HepG2 (cell line): ENCODE results near the gene CDH13. TPM values are rescaled to one million over a fixed set of nuclear protein-coding genes. Genes with fewer than 3 reads are reported as not detected.

Experiments
- ATAC-seq: fragments of 200-7000 bp; cut with Tn5 transposase; 3 replicates; pipeline ENCODE4 v1.9.1; 2020; ENCODE audit warnings: mild to moderate bottlenecking, moderate library complexity
- BruUV-seq: library from RNA; stranded (reverse); fragments of 400-500 nt; replicated peaks from 2 replicates; lab custom pipeline; 2021; lab: Mats Ljungman, UMichigan
- CTCF ChIA-PET: fragments of 300-600 bp; formaldehyde crosslinking; extraction: SDS; loops from one replicate; lab custom pipeline; 2021; ENCODE audit warnings: low total read pairs, inconsistent platforms, low intra/inter-chr PET ratio; lab: Yijun Ruan, JAX
- POLR2A ChIA-PET: fragments of 350-600 bp; sonication (Branson Sonifier 250); formaldehyde crosslinking; loops from one replicate; lab custom pipeline; 2020; ENCODE audit warnings: antibody characterized with exemption, inconsistent platforms; lab: Yijun Ruan, JAX
- DNase-seq: peaks from one replicate; pipeline ENCODE4 v3.0.0-alpha.2; 2015; ENCODE audit warnings: low spot score
- FAIRE-seq: peaks from 3 replicates; lab custom pipeline; 2011; peaks lifted over from hg19 to GRCh38; lab: Jason Lieb, UNC
- H2AFZ ChIP-seq: one replicate; pipeline ENCODE4 v1.6.1; 2011; ENCODE audit warnings: low read length, inconsistent platforms
- H3K27ac ChIP-seq: fragments of 300-600 bp; 3 replicates; pipeline ENCODE4 v1.8.0; 2011; ENCODE audit warnings: mixed run types, mild to moderate bottlenecking, mixed read lengths, low read length, inconsistent platforms; ENCODE audit not compliant: insufficient read depth; ENCODE audit errors: extremely low read length
- H3K27me3 ChIP-seq, 2 experiments: fragments of 200-600 bp in 1 of 2; 2 replicates in 1 of 2; 3 replicates in 1 of 2; pipeline versions ENCODE4 v1.6.0 to v1.8.0; 2011; ENCODE audit warnings: low read length in 2 of 2, mild to moderate bottlenecking in 2 of 2, moderate library complexity in 2 of 2, inconsistent platforms in 1 of 2; ENCODE audit not compliant: insufficient read depth in 2 of 2, control insufficient read depth in 1 of 2
- H3K36me3 ChIP-seq, 2 experiments: fragments of 200-600 bp in 1 of 2; replicated peaks in 1 of 2; 2 replicates in 1 of 2; 3 replicates in 1 of 2; pipeline versions ENCODE4 v1.5.1 to v1.8.0; 2011; ENCODE audit warnings: low read length in 2 of 2, inconsistent platforms in 1 of 2; ENCODE audit not compliant: insufficient read depth in 2 of 2, control insufficient read depth in 1 of 2
- H3K4me1 ChIP-seq: 2 replicates; pipeline ENCODE4 v1.5.1; 2012; ENCODE audit warnings: low read length, inconsistent platforms; ENCODE audit not compliant: insufficient read depth
- H3K4me2 ChIP-seq: 2 replicates; pipeline ENCODE4 v1.6.0; 2011; ENCODE audit warnings: low read depth, low read length, inconsistent platforms
- H3K4me3 ChIP-seq, 3 experiments: fragments of 200-600 bp in 1 of 3; sonication (generic), shearing (Covaris generic) in 1 of 3; replicated peaks in 1 of 3; 2 replicates each; pipeline ENCODE4 v1.5.1; 2011 to 2016; ENCODE audit warnings: low read length in 3 of 3, inconsistent platforms in 2 of 3, low read depth in 2 of 3, mild to moderate bottlenecking in 2 of 3, control low read depth in 1 of 3, mixed read lengths in 1 of 3; ENCODE audit not compliant: insufficient read depth in 1 of 3
- H3K79me2 ChIP-seq: one replicate; pipeline ENCODE4 v1.6.1; 2011; ENCODE audit warnings: low read length, inconsistent platforms; ENCODE audit not compliant: insufficient read depth
- H3K9ac ChIP-seq: 2 replicates; pipeline ENCODE4 v1.6.0; 2011; ENCODE audit warnings: mild to moderate bottlenecking, low read depth, low read length, inconsistent platforms; ENCODE audit not compliant: insufficient read depth
- H3K9me3 ChIP-seq: 2 replicates; pipeline ENCODE4 v1.5.1; 2012; ENCODE audit warnings: mild to moderate bottlenecking, low read length
- H4K20me1 ChIP-seq: 2 replicates; pipeline ENCODE4 v1.6.0; 2011; ENCODE audit warnings: inconsistent platforms, mild to moderate bottlenecking, low read length, moderate library complexity; ENCODE audit not compliant: insufficient read depth
- KDM5A ChIP-seq: fragments of 200-600 bp; sonication (generic); IDR thresholded peaks from 2 replicates; pipeline ENCODE4 v1.7.0; 2018; ENCODE audit warnings: antibody characterized with exemption, mild to moderate bottlenecking, low read length, borderline replicate concordance
- SP4 ChIP-seq: sonication (generic); formaldehyde crosslinking; IDR thresholded peaks from 2 replicates; pipeline ENCODE4 v1.8.1; 2023; ENCODE audit warnings: mild to moderate bottlenecking, missing genetic modification reagents
- ZBTB40 ChIP-seq, 2 experiments: fragments of 450-650 bp in 1 of 2; sonication (generic) in 1 of 2; formaldehyde crosslinking in 1 of 2; IDR thresholded peaks; 2 replicates each; pipeline versions ENCODE4 v1.6.1 to v1.8.0; 2016 to 2022; ENCODE audit warnings: antibody characterized with exemption in 1 of 2, mild to moderate bottlenecking in 1 of 2, missing genetic modification reagents in 1 of 2
- ZC3H4 ChIP-seq: sonication (generic); formaldehyde crosslinking; IDR thresholded peaks from 2 replicates; pipeline ENCODE4 v1.4.0; 2020; ENCODE audit warnings: missing genetic modification reagents, borderline replicate concordance
- ZFP91 ChIP-seq: sonication (generic); formaldehyde crosslinking; IDR thresholded peaks from 2 replicates; pipeline ENCODE4 v1.9.0; 2022; ENCODE audit warnings: missing genetic modification reagents, mild to moderate bottlenecking, borderline replicate concordance
- WGBS: methylation state at CpG from one replicate; pipeline ENCODE4 v1.1.6; 2017; ENCODE audit warnings: low lambda C conversion rate; 5-methylcytosine and 5-hydroxymethylcytosine counted together
- in situ Hi-C: cut with HindIII; loops from 2 replicates; pipeline ENCODE4 v1.10.0; 2017; ENCODE audit warnings: low pct_unique_long_range_greater_than_20kb; ENCODE audit not compliant: extremely low pct_ligation_motif_present
- intact Hi-C: fragments of 100-400 bp; cut with micrococcal nuclease; formaldehyde crosslinking; loops from one replicate; pipeline ENCODE4 v1.10.0; 2022; ENCODE audit not compliant: unreplicated experiment
- polyA plus RNA-seq, 8 experiments: library from polyadenylated mRNA; depleted of rRNA in 3 of 8; stranded (reverse) in 7 of 8; unstranded in 1 of 8; fragments of >200 nt; fragmentation: Illumina TruSeq in 4 of 8; extraction: Trizol in 4 of 8; gene quantifications; 2 replicates each; pipeline versions ENCODE4 v1.2.1 to v1.2.3, GENCODE V29; 2011 to 2016; ENCODE audit warnings: low read depth in 4 of 8, missing spikeins in 1 of 8, mixed read lengths in 1 of 8; ENCODE audit not compliant: insufficient read depth in 1 of 8
- total RNA-seq, 5 experiments: library from RNA; depleted of rRNA; stranded (reverse); fragments of >200 nt; fragmentation: Illumina TruSeq; extraction: Trizol; gene quantifications; 2 replicates each; pipeline ENCODE4 v1.2.3, GENCODE V29; 2016; ENCODE audit warnings: low read depth in 1 of 5

CDH13 gene
- total and polyA plus RNA-seq, 2 of the 13 experiments (the other 11 are each of a cell fraction or from before 2014, with no cell fraction given), result not detected

- no peaks in the 10 kb centered on the region for H3K79me2 ChIP-seq
- in situ Hi-C loops (no loop called here), intact Hi-C loops (no loop called here)
- H4K20me1 ChIP-seq, result no peaks in the 10 kb centered on the region
- no peak overlapping the region for H3K4me2 ChIP-seq
- no peaks in the 10 kb centered on the region for H3K4me1 ChIP-seq
- ATAC-seq, result no peak
- ChIA-PET CTCF (no interaction called here), POLR2A (no interaction called here)
- no peak overlapping the region for H3K4me3 ChIP-seq
- BruUV-seq, result no TSS peak
- no peaks in the 10 kb centered on the region for H3K36me3 ChIP-seq
- H3K27ac ChIP-seq, result no peak overlapping the region
- FAIRE-seq, result no peak
- H2AFZ ChIP-seq, result no peak overlapping the region
- no peak for DNase-seq
- no peak overlapping the region for H3K9ac ChIP-seq
- no peak for TF ChIP-seq KDM5A
- WGBS, result 0% methylated on average over 2 of the region's 2 CpGs
- H3K27me3 ChIP-seq, result no peaks in the 10 kb centered on the region; a peak in 1 of 5 replicates
- H3K9me3 ChIP-seq, result peaks cover 11% of the 10 kb centered on the region; the same call in 1 of the 2 replicates
Observed at GRCh38 chr16:83403761-83404160, 777.0 kb downstream of the CDH13 start.

- BruUV-seq, result no TSS peak
- POLR2A ChIA-PET, result no interaction called here
Observed at GRCh38 chr16:83404261-83404660, 777.5 kb downstream of the CDH13 start.

More at GRCh38 chr16:83404261-83404660, 777.5 kb downstream of the CDH13 start:
- CTCF ChIA-PET, result no interaction called here
- 19% methylated on average over 3 of the region's 3 CpGs for WGBS
- Histone ChIP-seq H2AFZ (no peak overlapping the region), H3K27me3 (no peaks in the 10 kb centered on the region; a peak in 1 of 5 replicates), H3K36me3 (no peaks in the 10 kb centered on the region), H3K4me3 (no peak overlapping the region), H4K20me1 (no peaks in the 10 kb centered on the region), H3K9ac (no peak overlapping the region), H3K79me2 (no peaks in the 10 kb centered on the region), H3K4me1 (no peaks in the 10 kb centered on the region), H3K4me2 (no peak overlapping the region), H3K9me3 (peaks cover 11% of the 10 kb centered on the region; the same call in 1 of the 2 replicates), H3K27ac (no peak overlapping the region)
- TF ChIP-seq ZC3H4 (CRISPR knock-in tag), result no peak
- no peak for TF ChIP-seq ZBTB40 (IDR thresholded peaks at IDR 0.05)
- no peak for TF ChIP-seq ZBTB40 (CRISPR knock-in tag; IDR thresholded peaks at IDR 0.05)
- TF ChIP-seq ZFP91 (CRISPR knock-in tag), result no peak
- TF ChIP-seq SP4, result no peak
- FAIRE-seq, result no peak
- in situ Hi-C loops (no loop called here), intact Hi-C loops (no loop called here)
- ATAC-seq, result no peak
- no peak for DNase-seq
